Astrocyte (in vitro differentiated cells and primary cell): Measurements from ENCODE around the gene RALGPS2. TPM values are rescaled to one million over a fixed set of nuclear protein-coding genes. Genes with fewer than 3 reads are reported as not detected.

Source experiments
- DNase-seq: peaks from one replicate; pipeline ENCODE4 v3.0.0-alpha.2; 2010; ENCODE audit warnings: low read depth
- FAIRE-seq: peaks from 2 replicates; lab custom pipeline; 2011; peaks lifted over from hg19 to GRCh38; lab: Jason Lieb, UNC
- H2AFZ ChIP-seq: 2 replicates; pipeline ENCODE4 v1.6.0; 2012; ENCODE audit warnings: low read depth, low read length, inconsistent platforms
- H3K27ac ChIP-seq: 2 replicates; pipeline ENCODE4 v1.5.1; 2011; ENCODE audit warnings: low read depth, low read length, inconsistent platforms
- H3K27me3 ChIP-seq: 2 replicates; pipeline ENCODE4 v1.6.0; 2011; ENCODE audit warnings: low read length, inconsistent platforms; ENCODE audit not compliant: insufficient read depth
- H3K36me3 ChIP-seq: 2 replicates; pipeline ENCODE4 v1.5.1; 2011; ENCODE audit warnings: low read length, inconsistent platforms; ENCODE audit not compliant: insufficient read depth
- H3K4me1 ChIP-seq: 2 replicates; pipeline ENCODE4 v1.5.1; 2011; ENCODE audit warnings: low read length, inconsistent platforms; ENCODE audit not compliant: insufficient read depth
- H3K4me2 ChIP-seq: 2 replicates; pipeline ENCODE4 v1.6.0; 2012; ENCODE audit warnings: low read length, inconsistent platforms
- H3K4me3 ChIP-seq: 2 replicates; pipeline ENCODE4 v1.5.1; 2011; ENCODE audit warnings: low read depth, mild to moderate bottlenecking, low read length, inconsistent platforms; ENCODE audit not compliant: insufficient read depth
- H3K79me2 ChIP-seq: 2 replicates; pipeline ENCODE4 v1.6.0; 2012; ENCODE audit warnings: mild to moderate bottlenecking, low read length, inconsistent platforms; ENCODE audit not compliant: insufficient read depth
- H3K9ac ChIP-seq: 2 replicates; pipeline ENCODE4 v1.6.0; 2012; ENCODE audit warnings: mild to moderate bottlenecking, low read length, inconsistent platforms
- H3K9me3 ChIP-seq: 2 replicates; pipeline ENCODE4 v1.5.1; 2012; ENCODE audit warnings: low read depth, mild to moderate bottlenecking, low read length, inconsistent platforms; ENCODE audit not compliant: insufficient read depth
- H4K20me1 ChIP-seq: 2 replicates; pipeline ENCODE4 v1.6.0; 2012; ENCODE audit warnings: low read length, inconsistent platforms; ENCODE audit not compliant: insufficient read depth
- H3K27ac Mint-ChIP-seq: one replicate; pipeline ENCODE4 v1.8.0; 2021; ENCODE audit warnings: mild to moderate bottlenecking, mixed read lengths; ENCODE audit not compliant: unreplicated experiment
- H3K27me3 Mint-ChIP-seq: one replicate; pipeline ENCODE4 v1.8.0; 2021; ENCODE audit warnings: low read depth, mixed read lengths; ENCODE audit not compliant: unreplicated experiment
- H3K36me3 Mint-ChIP-seq: one replicate; pipeline ENCODE4 v1.8.0; 2021; ENCODE audit warnings: low read depth, mixed read lengths; ENCODE audit not compliant: unreplicated experiment
- H3K4me1 Mint-ChIP-seq: one replicate; pipeline ENCODE4 v1.8.0; 2021; ENCODE audit warnings: low read depth, mixed read lengths; ENCODE audit not compliant: unreplicated experiment
- H3K4me3 Mint-ChIP-seq: one replicate; pipeline ENCODE4 v1.8.0; 2021; ENCODE audit warnings: mild to moderate bottlenecking, moderate library complexity, mixed read lengths; ENCODE audit not compliant: unreplicated experiment
- H3K9me3 Mint-ChIP-seq: one replicate; pipeline ENCODE4 v1.8.0; 2021; ENCODE audit warnings: mild to moderate bottlenecking, mixed read lengths; ENCODE audit not compliant: unreplicated experiment
- EZH2 ChIP-seq: IDR thresholded peaks from 2 replicates; pipeline ENCODE4 v1.6.1; 2012; ENCODE audit warnings: mild to moderate bottlenecking, low read length, inconsistent platforms; ENCODE audit not compliant: insufficient read depth
- total RNA-seq: library from RNA; stranded (reverse); gene quantifications from 2 replicates; pipeline ENCODE4 v1.2.1, GENCODE V29; 2021
- TF ChIP-seq, protein P1 (sequence below): IDR thresholded peaks from 2 replicates; pipeline ENCODE4 v1.5.1; 2011; ENCODE audit warnings: low read depth, mild to moderate bottlenecking, inconsistent platforms, low read length, moderate library complexity; ENCODE audit not compliant: insufficient read depth

RALGPS2 gene
- total RNA-seq, 1 donor from 2014 or later, result 33.6 TPM

DNA sequence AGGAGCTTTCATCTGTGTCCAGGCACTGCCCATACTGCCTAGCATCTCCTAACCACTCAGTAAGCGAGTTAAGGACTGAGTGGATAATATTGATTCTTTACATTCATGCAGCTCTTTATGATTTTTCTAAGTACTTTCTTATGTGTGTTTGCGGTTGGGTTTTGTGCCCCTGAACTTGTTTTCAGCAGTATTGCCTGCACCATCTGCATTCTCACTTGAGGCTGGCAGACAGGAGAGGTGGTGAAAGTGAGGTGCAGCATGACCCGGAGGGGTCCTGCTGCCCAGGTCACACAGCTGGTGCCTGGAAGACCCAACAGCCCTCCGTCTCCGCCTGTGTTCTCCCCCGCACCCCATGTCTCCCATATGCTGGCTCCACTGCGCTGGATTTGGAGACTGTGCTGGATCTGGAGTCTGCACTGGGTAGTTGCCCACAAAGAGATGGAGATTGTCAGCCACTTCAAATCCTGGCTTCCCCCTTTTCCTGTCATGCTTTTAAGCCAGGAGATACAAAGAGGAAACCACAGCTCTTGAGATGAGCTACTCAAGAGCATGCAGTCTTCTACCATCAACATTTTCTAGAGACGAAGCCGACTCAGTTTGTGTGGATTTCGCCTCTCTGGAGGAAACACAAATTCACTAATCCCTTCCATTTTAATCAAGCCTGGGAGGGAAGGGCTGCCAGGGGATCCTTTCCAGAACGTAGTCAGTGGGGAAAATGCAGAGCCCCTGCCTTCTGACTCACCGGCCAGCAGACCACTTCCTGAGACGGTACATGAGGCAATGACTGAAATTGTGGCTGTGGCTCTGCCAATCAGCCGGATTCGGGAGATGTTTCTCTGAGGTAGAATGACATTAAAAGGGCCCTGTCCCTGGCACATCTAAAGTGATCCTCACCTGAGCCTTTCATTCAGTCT is 217.5 kb downstream of the RALGPS2 start:
- FAIRE-seq, result no peak
- H3K27me3 Mint-ChIP-seq, result peaks cover 12% of the 10 kb centered on the region
- peak overlapping the region; percentile 85 for H3K27ac Mint-ChIP-seq
- peak overlapping the region; percentile 21 for H3K9ac ChIP-seq
- H3K36me3 ChIP-seq, result no peaks in the 10 kb centered on the region
- peak; percentile 66 for DNase-seq
- no peaks in the 10 kb centered on the region for H3K79me2 ChIP-seq
- H3K9me3 Mint-ChIP-seq, result no peaks in the 10 kb centered on the region
- H3K4me2 ChIP-seq, result peak overlapping the region; percentile 48
- peaks cover 14% of the 10 kb centered on the region for H3K4me1 Mint-ChIP-seq
- peak overlapping the region; percentile 41 for H2AFZ ChIP-seq
- H3K36me3 Mint-ChIP-seq, result peaks cover 4% of the 10 kb centered on the region
- TF ChIP-seq EZH2, result no peak
- TF ChIP-seq, protein P1, sequence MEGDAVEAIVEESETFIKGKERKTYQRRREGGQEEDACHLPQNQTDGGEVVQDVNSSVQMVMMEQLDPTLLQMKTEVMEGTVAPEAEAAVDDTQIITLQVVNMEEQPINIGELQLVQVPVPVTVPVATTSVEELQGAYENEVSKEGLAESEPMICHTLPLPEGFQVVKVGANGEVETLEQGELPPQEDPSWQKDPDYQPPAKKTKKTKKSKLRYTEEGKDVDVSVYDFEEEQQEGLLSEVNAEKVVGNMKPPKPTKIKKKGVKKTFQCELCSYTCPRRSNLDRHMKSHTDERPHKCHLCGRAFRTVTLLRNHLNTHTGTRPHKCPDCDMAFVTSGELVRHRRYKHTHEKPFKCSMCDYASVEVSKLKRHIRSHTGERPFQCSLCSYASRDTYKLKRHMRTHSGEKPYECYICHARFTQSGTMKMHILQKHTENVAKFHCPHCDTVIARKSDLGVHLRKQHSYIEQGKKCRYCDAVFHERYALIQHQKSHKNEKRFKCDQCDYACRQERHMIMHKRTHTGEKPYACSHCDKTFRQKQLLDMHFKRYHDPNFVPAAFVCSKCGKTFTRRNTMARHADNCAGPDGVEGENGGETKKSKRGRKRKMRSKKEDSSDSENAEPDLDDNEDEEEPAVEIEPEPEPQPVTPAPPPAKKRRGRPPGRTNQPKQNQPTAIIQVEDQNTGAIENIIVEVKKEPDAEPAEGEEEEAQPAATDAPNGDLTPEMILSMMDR, result no peak
- H3K4me3 ChIP-seq, result no peak overlapping the region
- H4K20me1 ChIP-seq, result no peaks in the 10 kb centered on the region
- H3K4me1 ChIP-seq, result peaks cover 30% of the 10 kb centered on the region
- H3K4me3 Mint-ChIP-seq, result peak overlapping the region; percentile 8
- peak overlapping the region; percentile 13 for H3K27ac ChIP-seq
- H3K9me3 ChIP-seq, result no peaks in the 10 kb centered on the region
- H3K27me3 ChIP-seq, result no peaks in the 10 kb centered on the region

DNA sequence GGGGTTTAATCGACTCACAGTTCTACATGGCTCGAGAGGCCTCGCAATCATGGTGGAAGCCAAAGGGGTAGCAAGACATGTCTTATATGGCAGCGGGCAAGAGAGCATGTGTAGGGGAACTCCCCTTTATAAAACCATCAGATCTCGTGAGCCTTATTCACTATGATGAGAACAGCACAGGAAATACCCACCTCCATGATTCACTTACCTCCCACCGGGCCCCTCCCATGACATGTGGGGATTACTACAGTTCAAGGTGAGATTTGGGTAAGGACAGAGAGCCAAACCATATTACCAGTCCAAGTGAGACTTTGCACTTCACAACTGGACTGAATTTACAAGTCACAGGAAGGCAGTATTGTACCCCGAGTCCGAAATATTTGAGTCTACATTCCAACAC is 219.7 kb downstream of the RALGPS2 start:
- Histone ChIP-seq H4K20me1 (no peaks in the 10 kb centered on the region), H3K4me3 (no peak overlapping the region), H3K4me2 (no peak overlapping the region), H3K27me3 (no peaks in the 10 kb centered on the region), H2AFZ (no peak overlapping the region), H3K9ac (no peak overlapping the region), H3K4me1 (peaks cover 16% of the 10 kb centered on the region), H3K79me2 (no peaks in the 10 kb centered on the region), H3K9me3 (no peaks in the 10 kb centered on the region), H3K36me3 (no peaks in the 10 kb centered on the region), H3K27ac (no peak overlapping the region)
- Mint-ChIP-seq H3K36me3 (peaks cover 4% of the 10 kb centered on the region), H3K27ac (no peak overlapping the region), H3K27me3 (peaks cover 1% of the 10 kb centered on the region), H3K4me3 (no peak overlapping the region), H3K9me3 (no peaks in the 10 kb centered on the region), H3K4me1 (peaks cover 14% of the 10 kb centered on the region)
- TF ChIP-seq, protein P1, result no peak
- TF ChIP-seq EZH2, result no peak
- FAIRE-seq, result no peak
- no peak for DNase-seq

DNA sequence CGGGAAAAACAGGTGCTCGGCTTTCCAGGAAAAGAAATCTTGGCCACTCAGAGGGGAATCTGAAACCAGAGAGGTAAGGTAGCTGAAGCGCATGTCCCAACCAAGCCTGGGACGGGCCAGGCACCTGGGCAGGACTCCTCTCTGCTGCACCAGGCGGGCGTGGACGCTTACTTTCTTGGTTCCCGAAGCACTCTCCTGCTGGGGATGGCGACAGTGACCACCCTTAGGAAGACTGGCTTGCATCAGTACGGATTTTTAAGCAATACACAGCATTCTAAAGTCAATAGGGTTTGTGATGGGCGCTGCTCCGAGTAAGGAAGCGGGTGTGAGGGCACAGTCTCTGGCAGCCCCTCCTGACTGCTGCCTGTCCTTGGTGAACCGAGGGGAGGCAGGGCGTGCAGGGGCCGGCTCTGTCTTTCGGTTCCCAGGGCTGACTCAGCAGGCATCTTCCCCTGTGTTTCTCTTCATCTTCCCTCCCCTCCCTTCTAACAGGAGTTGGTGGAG is 220.8 kb downstream of the RALGPS2 start:
- peaks cover 4% of the 10 kb centered on the region for H3K36me3 Mint-ChIP-seq
- DNase-seq, result peak; percentile 12
- Histone ChIP-seq H3K4me1 (peaks cover 16% of the 10 kb centered on the region), H4K20me1 (no peaks in the 10 kb centered on the region), H3K79me2 (no peaks in the 10 kb centered on the region), H3K27me3 (no peaks in the 10 kb centered on the region), H3K9ac (no peak overlapping the region), H3K4me2 (peak overlapping the region; percentile 65), H3K36me3 (no peaks in the 10 kb centered on the region), H3K4me3 (no peak overlapping the region), H3K27ac (no peak overlapping the region), H2AFZ (peak overlapping the region; percentile 69), H3K9me3 (no peaks in the 10 kb centered on the region)
- H3K4me1 Mint-ChIP-seq, result peaks cover 14% of the 10 kb centered on the region
- no peak overlapping the region for H3K27ac Mint-ChIP-seq
- no peaks in the 10 kb centered on the region for H3K9me3 Mint-ChIP-seq
- no peak overlapping the region for H3K4me3 Mint-ChIP-seq
- no peak for FAIRE-seq
- TF ChIP-seq, protein P1, result no peak
- peaks cover 1% of the 10 kb centered on the region for H3K27me3 Mint-ChIP-seq
